RCC 7860 (cell line): ENCODE results near the gene VKORC1L1.
A peak's percentile ranks its signal among the peaks of the same experiment; 100 is the strongest.
"Not testable (repeated sequence)": the region's sequence is repeated elsewhere in the genome, so short reads cannot be mapped to it uniquely, and the experiment has no call there.

Source experiments
- DNase-seq: peaks from one replicate; pipeline ENCODE4 v3.0.0-alpha.2; 2015; ENCODE audit warnings: low spot score
- FAIRE-seq: peaks from 2 replicates; lab custom pipeline; 2012; peaks lifted over from hg19 to GRCh38; lab: Jason Lieb, UNC

Gene VKORC1L1

DNA sequence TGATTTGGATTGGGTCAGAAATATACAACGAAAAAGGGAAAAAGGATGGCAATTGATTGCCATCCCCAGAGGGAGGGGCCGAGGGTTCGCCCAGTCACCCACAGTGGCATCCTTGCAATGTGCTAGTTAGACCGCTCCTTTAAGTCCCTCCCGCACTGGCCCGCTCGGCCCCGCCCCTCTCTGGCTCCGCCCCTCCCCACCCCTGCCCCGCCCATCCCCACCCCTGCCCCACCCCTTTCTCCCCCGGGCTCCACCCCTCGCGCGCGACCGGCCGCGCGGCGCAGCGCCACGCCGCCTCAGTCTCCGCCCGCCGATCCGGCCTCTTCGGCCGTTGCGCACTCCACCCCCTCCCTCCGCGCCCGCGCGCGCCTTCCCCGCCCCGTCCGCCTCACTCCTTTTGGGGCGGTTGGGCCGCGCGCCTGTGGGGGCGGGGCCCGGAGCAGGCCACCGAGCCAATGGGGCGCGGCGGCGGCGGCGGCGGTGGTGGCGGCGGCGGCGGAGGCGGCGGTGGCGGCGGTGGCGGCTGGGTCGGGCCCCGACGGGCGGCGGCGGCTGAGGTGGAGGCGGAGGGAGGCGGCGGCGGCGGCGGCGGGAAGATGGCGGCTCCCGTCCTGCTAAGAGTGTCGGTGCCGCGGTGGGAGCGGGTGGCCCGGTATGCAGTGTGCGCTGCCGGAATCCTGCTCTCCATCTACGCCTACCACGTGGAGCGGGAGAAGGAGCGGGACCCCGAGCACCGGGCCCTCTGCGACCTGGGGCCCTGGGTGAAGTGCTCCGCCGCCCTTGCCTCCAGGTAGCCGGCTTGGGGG lies at the start of gene VKORC1L1:
VKORC1L1 (plus strand) TSS at position 299 of the 806 bp plus-strand sequence; CDS start at position 597, 298 bp downstream.
- DNase-seq (peak; percentile 88), FAIRE-seq (no peak)

DNA sequence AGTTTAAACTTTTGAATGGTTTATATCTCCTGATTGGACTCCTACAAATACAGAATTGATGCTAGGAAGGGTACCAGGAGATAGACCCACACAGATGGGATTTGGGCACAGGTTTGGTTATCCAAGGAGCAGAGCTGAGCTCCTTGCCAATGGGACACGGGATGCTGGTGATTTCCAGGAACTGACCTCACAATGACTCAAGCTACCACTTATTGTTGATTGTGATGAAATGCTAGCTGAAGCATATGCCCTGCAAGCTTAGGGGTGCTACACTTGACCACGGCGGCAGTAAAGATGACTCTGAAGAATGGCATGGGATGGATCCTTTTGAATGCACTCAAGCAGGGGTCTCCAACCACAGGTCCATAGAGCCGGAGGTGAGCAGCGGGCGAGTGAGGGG lies 45.5 kb upstream of the VKORC1L1 start:
- FAIRE-seq = no peak
- DNase-seq = no peak

DNA sequence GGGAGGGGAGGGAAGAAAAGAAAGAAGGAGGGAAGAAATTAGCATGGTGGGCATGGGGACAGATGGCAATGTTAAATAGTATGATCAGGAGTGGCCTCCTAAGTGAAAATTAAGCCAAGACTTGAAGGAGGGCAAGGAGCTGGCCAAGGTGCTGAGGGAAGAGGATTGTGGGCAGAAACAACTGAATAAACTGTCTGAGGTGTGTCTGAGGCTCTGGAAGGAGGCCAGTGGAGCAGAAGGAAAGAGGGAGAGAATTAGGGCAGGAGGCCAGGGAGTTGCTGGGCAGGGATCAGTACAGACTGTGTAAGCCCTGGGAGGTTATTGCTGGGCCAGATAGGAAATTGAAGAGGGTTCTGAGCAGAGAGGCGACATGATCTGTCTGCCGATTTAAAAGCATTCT lies 40.6 kb upstream of the VKORC1L1 start:
- FAIRE-seq (no peak), DNase-seq (no peak)

DNA sequence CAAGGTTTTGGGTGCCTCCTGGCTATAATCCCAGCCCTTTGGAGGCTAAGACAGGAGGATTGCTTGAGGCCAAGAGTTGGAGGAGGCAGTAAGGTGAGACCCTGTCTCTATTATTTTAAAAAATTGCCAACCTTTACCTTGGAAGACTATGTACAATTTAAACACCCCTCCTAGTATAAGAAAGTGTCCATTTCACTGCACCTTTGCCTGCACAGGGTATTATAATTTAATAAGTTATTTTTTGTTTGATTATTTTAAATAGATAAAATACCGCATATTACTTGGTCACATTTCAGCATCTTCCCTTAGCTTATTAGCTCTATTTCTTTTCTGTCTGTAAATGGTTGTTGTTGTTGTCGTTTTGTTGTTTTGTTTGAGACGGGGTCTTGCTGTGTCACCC lies 36.2 kb upstream of the VKORC1L1 start:
- not testable (repeated sequence) for DNase-seq, FAIRE-seq

DNA sequence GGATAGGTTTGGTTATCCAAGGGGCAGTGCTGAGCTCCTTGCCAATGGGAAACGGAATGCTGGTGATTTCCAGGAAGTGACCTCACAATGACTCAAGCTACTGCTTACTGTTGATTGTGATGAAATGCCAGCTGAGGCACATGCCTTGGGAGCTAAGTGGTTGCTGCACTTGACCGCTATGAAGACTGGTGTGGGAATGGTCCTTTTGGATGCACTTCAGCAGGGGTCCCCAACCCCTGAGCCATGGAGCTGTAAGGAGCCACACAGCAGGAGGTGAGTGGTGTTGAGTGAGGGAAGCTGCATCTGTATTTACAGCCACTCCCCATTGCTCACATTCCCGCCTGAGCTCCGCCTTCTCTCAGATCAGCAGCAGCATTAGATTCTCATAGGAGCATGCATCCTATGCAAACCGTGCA lies 35.3 kb upstream of the VKORC1L1 start:
- not testable (repeated sequence) for DNase-seq, FAIRE-seq

DNA sequence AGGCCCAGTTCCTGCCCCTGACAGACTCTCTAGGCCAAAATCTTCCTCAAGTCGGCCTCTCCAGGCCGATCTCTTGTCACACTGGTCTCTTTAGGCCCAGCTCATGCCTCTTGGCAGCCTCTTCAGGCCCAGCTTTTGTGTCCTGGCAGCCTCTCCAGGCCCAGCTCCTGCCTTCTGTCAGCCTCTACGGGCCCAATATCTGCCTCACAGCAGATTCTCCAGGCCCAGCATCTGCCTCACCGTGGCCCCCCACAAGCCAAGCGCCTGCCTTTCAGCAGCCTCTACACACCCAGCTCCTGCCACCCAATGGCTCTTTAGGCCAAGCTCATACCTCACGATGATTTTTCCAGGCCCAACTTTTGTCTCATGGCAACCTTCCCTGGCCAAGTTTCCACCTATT lies 33.0 kb upstream of the VKORC1L1 start:
- DNase-seq = no peak
- FAIRE-seq = no peak

DNA sequence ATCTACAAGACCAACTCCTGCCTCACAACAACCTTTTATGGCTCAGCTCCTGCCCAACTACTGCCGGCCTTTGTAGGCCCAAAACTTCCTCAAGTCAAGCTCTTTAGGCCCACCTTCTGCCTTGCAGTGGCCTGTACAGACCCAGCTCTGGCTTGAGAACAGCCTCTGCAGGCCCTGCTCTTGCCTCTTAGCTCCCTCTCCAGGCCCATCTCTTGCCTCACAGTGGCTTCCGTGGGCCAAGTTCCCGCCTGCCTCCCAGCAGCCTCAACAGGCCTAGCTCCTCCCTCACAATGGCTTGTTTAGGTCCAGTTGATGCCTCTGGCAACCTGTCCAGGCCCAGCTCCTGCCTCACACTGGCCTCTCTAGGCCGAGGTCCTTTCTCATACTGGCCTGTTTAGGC lies 32.4 kb upstream of the VKORC1L1 start:
- DNase-seq (no peak), FAIRE-seq (no peak)

DNA sequence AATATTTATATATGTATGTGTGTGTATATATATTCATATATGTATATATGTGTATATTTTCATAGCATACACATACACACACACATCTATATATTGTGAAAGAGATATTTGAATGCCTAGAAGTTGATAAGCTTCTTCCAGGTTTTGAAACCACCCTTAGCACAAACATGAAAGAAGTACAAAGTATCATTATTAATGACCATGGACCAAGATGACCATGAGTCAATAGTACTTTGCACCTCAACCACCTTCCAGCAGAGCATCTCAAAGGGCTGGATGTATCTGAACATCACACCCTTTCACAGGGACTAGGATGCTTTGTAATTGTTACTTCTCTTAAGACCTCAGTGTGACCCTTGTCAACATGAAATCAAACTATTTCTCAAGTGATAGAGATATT lies 29.3 kb upstream of the VKORC1L1 start:
- FAIRE-seq, DNase-seq: not testable (repeated sequence)

DNA sequence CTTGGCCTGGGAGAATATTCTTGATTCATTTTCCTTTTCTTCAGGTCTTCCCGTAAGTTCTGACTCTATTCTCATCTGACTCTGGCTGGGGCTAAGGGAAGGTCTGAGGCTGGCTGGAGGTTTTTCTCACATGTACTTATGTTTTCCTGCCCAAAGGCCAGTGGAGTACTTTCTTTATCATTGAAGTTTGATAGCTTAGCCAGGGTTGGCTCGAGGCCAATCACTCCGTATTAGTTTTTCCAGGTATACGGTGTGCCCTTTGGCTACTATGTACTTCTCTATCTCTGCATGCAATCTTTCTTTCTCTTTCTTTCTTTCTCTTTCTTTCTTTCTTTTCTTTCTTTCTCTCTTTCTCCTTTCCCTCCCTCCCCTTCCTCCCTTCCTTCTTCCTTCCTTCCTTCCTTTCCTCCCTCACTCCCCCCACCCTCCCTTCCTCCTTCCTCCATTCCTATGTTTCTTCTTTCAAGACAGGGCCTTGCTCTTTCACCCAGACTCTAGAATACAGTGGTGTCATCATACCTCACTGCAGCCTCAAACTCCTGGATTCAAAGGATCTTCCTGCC lies 26.8 kb upstream of the VKORC1L1 start:
- no peak for DNase-seq
- FAIRE-seq = no peak

DNA sequence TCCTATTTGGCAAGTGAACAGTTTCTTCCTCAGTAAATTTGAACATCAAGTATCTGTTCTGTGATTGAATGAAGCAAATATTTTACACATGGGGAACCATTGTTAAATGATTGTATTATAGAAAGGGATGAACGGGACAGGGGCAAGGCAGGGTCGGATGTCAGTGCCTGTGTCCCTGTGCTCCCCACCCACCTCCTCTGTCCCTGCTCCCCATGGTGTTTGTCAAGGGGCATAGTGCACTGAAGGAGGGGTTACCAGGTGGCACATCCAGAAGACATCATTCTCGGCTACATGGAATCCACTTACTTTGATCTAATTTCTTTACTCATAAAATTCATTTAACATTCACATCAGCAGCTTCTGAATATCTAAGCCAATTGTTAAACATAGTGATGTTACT lies 19.4 kb upstream of the VKORC1L1 start:
- FAIRE-seq, DNase-seq: not testable (repeated sequence)

DNA sequence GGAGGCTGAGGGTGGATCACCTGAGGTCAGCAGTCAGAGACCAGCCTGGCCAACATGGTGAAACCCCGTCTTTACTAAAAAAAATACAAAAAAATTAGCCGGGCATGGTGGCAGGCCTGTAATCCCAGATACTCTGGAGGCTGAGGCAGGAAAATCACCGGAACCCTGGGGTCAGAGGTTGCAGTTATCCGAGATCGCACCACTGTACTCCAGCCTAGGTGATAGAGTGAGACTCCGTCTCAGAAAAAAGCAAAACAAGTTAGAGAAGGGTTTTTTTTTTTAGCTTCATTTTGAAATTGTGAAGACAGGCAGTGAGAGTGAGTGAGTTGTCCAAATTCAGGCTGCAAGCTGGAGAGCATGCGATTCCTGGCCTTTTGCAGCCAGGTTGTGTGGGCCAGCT lies 19.0 kb upstream of the VKORC1L1 start:
- not testable (repeated sequence) for FAIRE-seq

DNA sequence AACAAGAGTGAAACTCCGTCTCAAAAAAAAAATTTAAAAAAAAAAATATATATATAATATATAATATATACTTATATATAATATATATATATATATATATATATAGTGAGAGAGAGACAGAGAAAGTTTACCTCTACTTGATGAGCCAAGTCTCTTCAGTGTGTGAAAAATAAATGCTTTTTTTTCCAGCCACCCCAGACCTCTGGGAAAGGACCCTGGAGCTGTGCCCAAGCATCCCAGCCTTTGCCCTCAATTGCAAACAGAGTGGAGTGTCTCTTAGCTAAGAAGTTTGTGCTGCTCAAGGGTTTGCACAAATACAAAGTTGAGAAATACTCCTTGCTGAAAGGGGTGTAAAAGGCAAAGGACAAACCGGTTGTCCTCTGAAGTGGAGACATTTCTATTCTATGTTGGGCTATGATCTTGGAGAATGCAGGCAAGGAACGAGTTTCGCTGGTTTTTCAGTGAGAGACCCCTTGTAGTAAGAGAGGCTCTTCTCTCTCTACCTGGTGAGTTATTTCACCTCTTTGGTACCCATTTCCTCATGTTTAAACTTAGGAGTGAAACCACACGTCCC lies 15.5 kb upstream of the VKORC1L1 start:
- not testable (repeated sequence) for FAIRE-seq

More for the DNA sequence above, 19.0 kb upstream of the VKORC1L1 start:
- DNase-seq = not testable (repeated sequence)

DNA sequence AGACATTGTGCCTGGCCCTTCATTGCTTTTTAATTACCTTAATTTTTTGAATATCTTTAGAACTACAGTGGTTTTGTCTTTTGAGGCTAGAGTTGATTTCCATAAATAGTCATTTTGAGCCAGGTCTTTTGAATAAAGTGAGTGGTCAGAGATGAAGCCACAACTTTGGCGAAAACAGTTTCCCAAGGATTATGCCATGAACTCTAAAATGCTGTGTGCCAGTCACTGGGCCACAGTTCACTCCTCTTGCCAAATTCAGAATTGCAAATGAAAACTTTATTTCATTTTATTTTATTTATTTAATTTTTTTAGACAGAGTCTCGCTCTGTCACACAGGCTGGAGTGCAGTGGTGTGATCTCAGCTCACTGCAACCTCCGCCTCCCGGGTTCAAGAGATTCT lies 14.2 kb upstream of the VKORC1L1 start:
- not testable (repeated sequence) for DNase-seq, FAIRE-seq

More for the DNA sequence above, 15.5 kb upstream of the VKORC1L1 start:
- DNase-seq = not testable (repeated sequence)

DNA sequence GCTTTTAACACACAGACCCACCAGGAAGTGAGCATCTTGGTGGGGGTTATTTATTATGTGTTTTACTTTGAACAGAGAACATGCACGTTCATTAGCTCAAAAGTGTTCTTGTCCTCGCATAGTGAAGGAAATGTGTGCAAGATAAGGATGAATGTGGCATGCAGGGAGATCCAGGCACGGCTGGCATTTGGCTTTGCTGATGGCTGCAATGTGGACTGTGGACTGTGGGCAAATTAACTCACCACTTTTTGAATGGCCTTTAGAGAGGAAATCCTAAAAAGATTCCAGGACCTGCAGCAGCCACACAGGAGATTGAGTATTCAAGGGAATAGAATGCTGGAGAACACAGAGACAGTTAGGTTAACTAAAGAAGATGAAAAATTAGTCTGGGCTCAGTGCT lies 6.6 kb upstream of the VKORC1L1 start:
- not testable (repeated sequence) for FAIRE-seq, DNase-seq

DNA sequence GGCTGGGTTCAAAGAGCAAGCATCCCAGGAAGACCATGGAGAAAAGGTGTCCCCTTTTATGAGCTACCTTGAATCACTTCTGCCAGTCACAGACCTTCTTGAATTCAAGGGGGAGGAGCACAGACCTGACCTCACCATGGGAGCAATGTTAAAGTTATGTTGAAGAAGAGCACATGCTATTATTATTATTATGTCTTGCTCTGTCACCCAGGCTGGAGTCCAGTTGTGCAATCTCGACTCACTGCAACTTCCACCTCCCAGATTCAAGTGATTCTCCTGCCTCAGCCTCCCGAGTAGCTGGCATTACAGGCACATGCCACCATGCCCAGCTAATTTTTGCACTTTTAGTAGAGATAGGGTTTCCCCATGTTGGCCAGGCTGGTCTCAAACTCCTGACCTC lies 5.2 kb upstream of the VKORC1L1 start:
- FAIRE-seq, DNase-seq: not testable (repeated sequence)

DNA sequence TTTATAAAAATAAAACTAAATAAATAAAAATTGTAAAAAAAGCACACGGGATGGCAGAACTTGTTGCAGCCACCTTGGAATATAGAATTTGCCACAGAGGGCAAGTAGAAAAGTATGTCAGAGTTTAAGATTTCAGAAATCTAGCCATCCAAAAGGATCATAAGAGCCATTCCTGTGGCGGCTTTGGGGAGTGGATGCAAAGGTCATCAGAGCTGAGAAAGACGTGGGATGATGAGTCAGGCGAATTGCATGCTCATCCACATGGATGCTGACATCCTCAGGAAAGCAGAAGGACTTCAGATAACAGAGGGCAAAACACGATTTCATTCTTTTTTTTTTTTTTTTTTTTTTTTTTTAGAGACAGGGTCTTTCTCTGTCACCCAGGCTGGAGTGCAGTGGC lies 3.6 kb upstream of the VKORC1L1 start:
- FAIRE-seq (peak; percentile 88), DNase-seq (peak; percentile 66)

DNA sequence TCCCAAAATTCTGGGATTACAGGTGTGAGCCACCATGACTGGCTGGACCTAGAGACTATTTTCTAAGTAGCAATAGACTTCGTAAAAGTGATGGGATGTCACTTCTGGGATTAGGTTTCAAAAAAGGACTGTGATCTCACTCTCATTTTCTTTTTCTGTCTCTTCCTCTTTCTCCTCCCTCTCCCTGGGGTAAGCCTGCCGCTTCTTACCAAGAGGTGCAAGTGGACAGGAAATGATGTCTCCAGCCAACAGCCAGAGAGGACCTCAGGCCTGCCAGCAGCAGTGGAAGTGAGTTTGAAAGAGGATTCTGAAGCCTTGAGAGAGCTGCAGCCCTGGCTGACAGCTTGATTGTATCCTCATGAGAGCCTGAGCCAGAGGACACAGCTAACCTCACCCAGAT lies 1.4 kb upstream of the VKORC1L1 start:
- not testable (repeated sequence) for DNase-seq, FAIRE-seq

DNA sequence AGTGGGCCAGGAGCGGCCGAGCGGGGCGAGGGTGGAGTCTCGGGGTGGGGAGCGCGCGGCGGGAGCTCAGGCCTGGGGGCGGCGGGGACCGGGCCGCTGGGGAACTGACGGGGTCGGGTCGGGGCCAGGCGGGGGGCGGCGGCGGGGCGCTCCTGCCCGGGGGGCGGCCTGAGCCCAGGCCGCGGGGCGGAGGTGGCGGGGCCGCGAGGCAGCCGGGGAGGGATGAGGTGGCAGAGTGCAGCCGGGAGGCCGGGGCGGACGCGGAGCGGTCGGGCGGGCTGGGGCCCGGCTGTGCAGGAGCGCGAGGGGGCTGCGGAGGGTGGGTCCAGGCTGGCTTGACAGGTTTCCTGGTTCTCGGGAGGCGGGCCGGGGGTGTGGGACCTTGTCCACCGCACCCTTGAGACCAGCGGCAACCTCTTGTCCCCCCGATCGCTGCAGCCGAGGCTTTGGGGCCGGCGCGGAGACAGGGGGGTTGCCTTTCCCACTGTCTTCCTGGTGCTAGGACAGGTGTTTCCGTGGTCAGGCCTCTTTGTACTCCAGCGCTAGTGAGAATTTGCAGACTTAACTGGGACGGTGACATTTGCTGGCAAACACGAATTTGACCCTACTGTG lies 814 bp downstream of the VKORC1L1 start:
- DNase-seq, FAIRE-seq: not testable (repeated sequence)

DNA sequence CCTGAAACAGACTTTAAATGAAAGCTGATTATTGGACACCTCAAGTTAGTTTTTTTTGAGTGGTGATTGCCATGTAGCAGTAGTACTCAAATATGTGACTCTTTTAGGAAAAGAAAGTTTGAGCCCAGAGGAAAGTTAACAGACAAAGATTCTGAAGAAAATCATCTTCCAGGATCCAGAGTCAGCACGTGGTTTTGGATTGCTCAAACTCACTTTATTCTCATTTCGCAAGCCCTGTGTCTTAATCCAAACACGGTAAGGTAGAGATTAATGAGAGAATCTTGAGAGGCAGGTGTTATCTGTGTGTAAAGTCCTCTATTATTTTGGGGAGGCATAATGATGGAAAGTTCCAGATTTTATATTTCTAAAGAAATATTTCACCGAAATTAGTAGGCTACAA lies 2.8 kb downstream of the VKORC1L1 start:
- not testable (repeated sequence) for DNase-seq, FAIRE-seq

DNA sequence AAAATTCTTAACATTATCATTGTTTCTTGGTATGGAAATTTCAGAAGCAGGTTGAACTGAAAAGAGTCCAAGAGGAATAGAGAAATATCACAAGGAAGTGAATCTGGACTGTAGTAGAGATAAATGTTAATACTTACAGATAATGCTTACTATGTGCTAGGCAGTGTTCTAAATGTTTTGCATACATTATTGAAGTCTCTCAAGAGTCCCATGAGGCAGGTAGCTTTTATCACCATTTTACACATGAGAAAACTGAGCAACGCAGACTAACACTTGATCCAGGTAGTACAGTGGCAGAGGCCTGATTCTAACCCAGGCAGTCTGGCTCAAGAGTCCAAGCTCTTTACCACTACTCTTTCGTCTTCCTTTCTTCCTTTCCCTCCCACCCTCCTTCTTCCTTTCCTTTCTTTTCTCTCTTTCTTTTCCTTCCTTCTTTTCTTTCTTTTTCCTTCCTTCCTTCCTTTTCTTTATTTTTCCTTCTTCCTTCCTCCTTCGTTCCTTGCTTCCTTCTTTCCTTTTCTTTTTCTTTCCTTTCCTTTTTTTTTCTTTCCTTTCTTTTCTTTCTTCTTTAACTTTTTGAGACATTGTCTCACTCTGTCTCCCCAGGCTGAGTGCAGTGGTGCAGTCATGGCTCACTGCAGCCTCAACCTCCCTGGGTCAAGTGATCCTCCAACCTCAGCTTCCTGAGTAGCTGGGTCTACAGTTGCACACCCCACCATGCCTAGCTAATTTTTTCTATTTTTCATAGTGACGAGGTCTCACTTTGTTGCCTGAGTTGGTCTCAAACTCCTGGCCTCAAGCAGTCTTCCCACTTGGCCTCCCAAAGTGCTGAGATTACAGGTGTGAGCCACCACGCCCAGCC lies 6.6 kb downstream of the VKORC1L1 start:
- peak; percentile 67 for FAIRE-seq
- DNase-seq = not testable (repeated sequence)
